ENCODE results near the gene CLN6. TPM values are rescaled to one million over a fixed set of nuclear protein-coding genes. Genes with fewer than 3 reads are reported as not detected.

CLN6 gene
- total and polyA plus RNA-seq, 9 of the 15 experiments (the other 6 are each of a cell fraction or from before 2014, with no cell fraction given): 0.71 to 53.3 (median 39.3) TPM

GRCh38 chr15:68277603-68278344 lies 48.2 kb upstream of the CLN6 start, which contains the start of gene FEM1B (continued):
- TF ChIP-seq PRDM10 (IDR thresholded peaks at IDR 0.05; ENCODE audit: partially characterized antibody): peak; percentile 81
- peak; percentile 29 to 34; a peak in 2 of 4 replicates for TF ChIP-seq SIX5 (IDR thresholded peaks at IDR 0.05; ENCODE audit: borderline replicate concordance in 1 of 2, insufficient read depth in 1 of 2, low read depth in 1 of 2, low read length in 2 of 2)
- TF ChIP-seq, protein P1, sequence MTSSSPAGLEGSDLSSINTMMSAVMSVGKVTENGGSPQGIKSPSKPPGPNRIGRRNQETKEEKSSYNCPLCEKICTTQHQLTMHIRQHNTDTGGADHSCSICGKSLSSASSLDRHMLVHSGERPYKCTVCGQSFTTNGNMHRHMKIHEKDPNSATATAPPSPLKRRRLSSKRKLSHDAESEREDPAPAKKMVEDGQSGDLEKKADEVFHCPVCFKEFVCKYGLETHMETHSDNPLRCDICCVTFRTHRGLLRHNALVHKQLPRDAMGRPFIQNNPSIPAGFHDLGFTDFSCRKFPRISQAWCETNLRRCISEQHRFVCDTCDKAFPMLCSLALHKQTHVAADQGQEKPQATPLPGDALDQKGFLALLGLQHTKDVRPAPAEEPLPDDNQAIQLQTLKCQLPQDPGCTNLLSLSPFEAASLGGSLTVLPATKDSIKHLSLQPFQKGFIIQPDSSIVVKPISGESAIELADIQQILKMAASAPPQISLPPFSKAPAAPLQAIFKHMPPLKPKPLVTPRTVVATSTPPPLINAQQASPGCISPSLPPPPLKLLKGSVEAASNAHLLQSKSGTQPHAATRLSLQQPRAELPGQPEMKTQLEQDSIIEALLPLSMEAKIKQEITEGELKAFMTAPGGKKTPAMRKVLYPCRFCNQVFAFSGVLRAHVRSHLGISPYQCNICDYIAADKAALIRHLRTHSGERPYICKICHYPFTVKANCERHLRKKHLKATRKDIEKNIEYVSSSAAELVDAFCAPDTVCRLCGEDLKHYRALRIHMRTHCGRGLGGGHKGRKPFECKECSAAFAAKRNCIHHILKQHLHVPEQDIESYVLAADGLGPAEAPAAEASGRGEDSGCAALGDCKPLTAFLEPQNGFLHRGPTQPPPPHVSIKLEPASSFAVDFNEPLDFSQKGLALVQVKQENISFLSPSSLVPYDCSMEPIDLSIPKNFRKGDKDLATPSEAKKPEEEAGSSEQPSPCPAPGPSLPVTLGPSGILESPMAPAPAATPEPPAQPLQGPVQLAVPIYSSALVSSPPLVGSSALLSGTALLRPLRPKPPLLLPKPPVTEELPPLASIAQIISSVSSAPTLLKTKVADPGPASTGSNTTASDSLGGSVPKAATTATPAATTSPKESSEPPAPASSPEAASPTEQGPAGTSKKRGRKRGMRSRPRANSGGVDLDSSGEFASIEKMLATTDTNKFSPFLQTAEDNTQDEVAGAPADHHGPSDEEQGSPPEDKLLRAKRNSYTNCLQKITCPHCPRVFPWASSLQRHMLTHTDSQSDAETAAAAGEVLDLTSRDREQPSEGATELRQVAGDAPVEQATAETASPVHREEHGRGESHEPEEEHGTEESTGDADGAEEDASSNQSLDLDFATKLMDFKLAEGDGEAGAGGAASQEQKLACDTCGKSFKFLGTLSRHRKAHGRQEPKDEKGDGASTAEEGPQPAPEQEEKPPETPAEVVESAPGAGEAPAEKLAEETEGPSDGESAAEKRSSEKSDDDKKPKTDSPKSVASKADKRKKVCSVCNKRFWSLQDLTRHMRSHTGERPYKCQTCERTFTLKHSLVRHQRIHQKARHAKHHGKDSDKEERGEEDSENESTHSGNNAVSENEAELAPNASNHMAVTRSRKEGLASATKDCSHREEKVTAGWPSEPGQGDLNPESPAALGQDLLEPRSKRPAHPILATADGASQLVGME (CRISPR knock-in tag; IDR thresholded peaks at IDR 0.05): no peak
- no peak for TF ChIP-seq HDAC2 (IDR thresholded peaks at IDR 0.05)
- 0 out of 2 replicates have a peak, but pooled peaks have one; percentile 11 for TF ChIP-seq MECOM (CRISPR knock-in tag; IDR thresholded peaks at IDR 0.05)
- 0 out of 2 replicates have a peak, but pooled peaks have one; percentile 25 for TF ChIP-seq CHD2 (IDR thresholded peaks at IDR 0.05; ENCODE audit: low read depth, low read length)
- no peak for TF ChIP-seq GTF2F1 (IDR thresholded peaks at IDR 0.05; ENCODE audit: low read depth, low read length)
- TF ChIP-seq DPF2 (IDR thresholded peaks at IDR 0.05): no peak; the same call in 1 of the 2 replicates
- peak; percentile 97 for TF ChIP-seq GABPB1 (CRISPR knock-in tag; IDR thresholded peaks at IDR 0.05)
- TF ChIP-seq ZNF583 (CRISPR knock-in tag; IDR thresholded peaks at IDR 0.05): no peak
- no peak for TF ChIP-seq PHTF2 (CRISPR knock-in tag; IDR thresholded peaks at IDR 0.05)
- TF ChIP-seq EHMT2 (IDR thresholded peaks at IDR 0.05): peak; percentile 94
- TF ChIP-seq, protein P2, sequence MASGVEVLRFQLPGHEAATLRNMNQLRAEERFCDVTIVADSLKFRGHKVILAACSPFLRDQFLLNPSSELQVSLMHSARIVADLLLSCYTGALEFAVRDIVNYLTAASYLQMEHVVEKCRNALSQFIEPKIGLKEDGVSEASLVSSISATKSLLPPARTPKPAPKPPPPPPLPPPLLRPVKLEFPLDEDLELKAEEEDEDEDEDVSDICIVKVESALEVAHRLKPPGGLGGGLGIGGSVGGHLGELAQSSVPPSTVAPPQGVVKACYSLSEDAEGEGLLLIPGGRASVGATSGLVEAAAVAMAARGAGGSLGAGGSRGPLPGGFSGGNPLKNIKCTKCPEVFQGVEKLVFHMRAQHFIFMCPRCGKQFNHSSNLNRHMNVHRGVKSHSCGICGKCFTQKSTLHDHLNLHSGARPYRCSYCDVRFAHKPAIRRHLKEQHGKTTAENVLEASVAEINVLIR (CRISPR knock-in tag; IDR thresholded peaks at IDR 0.05): peak; percentile 53; the same call in 1 of the 2 replicates
- no peak for TF ChIP-seq THAP12 (CRISPR knock-in tag; IDR thresholded peaks at IDR 0.05)
- peak; percentile 90; the same call in 1 of the 2 replicates for TF ChIP-seq RB1 (IDR thresholded peaks at IDR 0.05; ENCODE audit: low read depth)
